Smooth muscle cell of the brain vasculature (primary cell): ENCODE data around the gene TP53RK.

Source experiments
- DNase-seq: peaks from one replicate; pipeline ENCODE4 v3.0.0-alpha.2; 2012; ENCODE audit warnings: low read depth, low spot score

Gene TP53RK

GRCh38 chr20:46689082-46689753 lies at the start of gene TP53RK:
Gene TP53RK (minus strand): TSS chr20:46689444. CDS start chr20:46689414, 30 bp downstream.
- DNase-seq: peak; percentile 99

- no peak for DNase-seq
Observed at GRCh38 chr20:46735436-46735835, 46.2 kb upstream of the TP53RK start.

- DNase-seq: no peak
Observed at GRCh38 chr20:46731770-46732169, 42.5 kb upstream of the TP53RK start.

GRCh38 chr20:46725186-46726165 lies 36.2 kb upstream of the TP53RK start:
- no peak for DNase-seq

- DNase-seq: no peak
Observed at GRCh38 chr20:46724343-46724959, 35.2 kb upstream of the TP53RK start.

- no peak for DNase-seq
Observed at GRCh38 chr20:46723039-46723438, 33.8 kb upstream of the TP53RK start.

- no peak for DNase-seq
Observed at GRCh38 chr20:46722450-46722849, 33.2 kb upstream of the TP53RK start.

GRCh38 chr20:46721476-46721875 lies 32.2 kb upstream of the TP53RK start:
- DNase-seq: no peak

GRCh38 chr20:46720776-46721425 lies 31.7 kb upstream of the TP53RK start:
- DNase-seq: no peak

GRCh38 chr20:46720019-46720418 lies 30.8 kb upstream of the TP53RK start:
- no peak for DNase-seq

- no peak for DNase-seq
Observed at GRCh38 chr20:46717818-46718541, 28.7 kb upstream of the TP53RK start.

- no peak for DNase-seq
Observed at GRCh38 chr20:46715292-46715756, 26.1 kb upstream of the TP53RK start.

- DNase-seq: no peak
Observed at GRCh38 chr20:46713957-46714834, 25.0 kb upstream of the TP53RK start.

- DNase-seq: no peak
Observed at GRCh38 chr20:46712056-46712636, 22.9 kb upstream of the TP53RK start.

- DNase-seq: no peak
Observed at GRCh38 chr20:46710153-46710913, 21.1 kb upstream of the TP53RK start.

- DNase-seq: no peak
Observed at GRCh38 chr20:46709459-46710152, 20.4 kb upstream of the TP53RK start, which contains the start of gene SLC2A10. Gene SLC2A10 (plus strand): TSS chr20:46709649. CDS start chr20:46709737, 88 bp downstream.

GRCh38 chr20:46709055-46709458 lies 19.8 kb upstream of the TP53RK start:
- no peak for DNase-seq
